K562 (cell line): ENCODE data around the gene PARD3. TPM values are rescaled to one million over a fixed set of nuclear protein-coding genes. Genes with fewer than 3 reads are reported as not detected.

Experiments
- ATAC-seq: fragments of 200-7000 bp; cut with Tn5 transposase; 3 replicates; pipeline ENCODE4 v1.9.1; 2020; ENCODE audit warnings: moderate library complexity
- BruUV-seq: library from RNA; stranded (reverse); fragments of 400-500 nt; replicated peaks from 2 replicates; lab custom pipeline; 2021; lab: Mats Ljungman, UMichigan
- CTCF ChIA-PET: fragments of 300-600 bp; formaldehyde crosslinking; extraction: SDS; loops from one replicate; lab custom pipeline; 2021; ENCODE audit warnings: low intra/inter-chr PET ratio; lab: Yijun Ruan, JAX
- POLR2A ChIA-PET: fragments of 300-600, 350-650 bp; sonication (Branson Sonifier 250); formaldehyde crosslinking; extraction: SDS; loops from one replicate; lab custom pipeline; 2021; ENCODE audit warnings: antibody characterized with exemption, inconsistent platforms; lab: Yijun Ruan, JAX
- DNase-seq, 4 experiments: peaks; one replicate each; pipeline versions ENCODE4 v3.0.0 to v3.0.0-alpha.2; 2011 to 2018; ENCODE audit warnings: low spot score in 3 of 4, mixed read lengths in 3 of 4; ENCODE audit errors: extremely low read depth in 1 of 4
- FAIRE-seq: peaks from 2 replicates; lab custom pipeline; 2011; peaks lifted over from hg19 to GRCh38; lab: Jason Lieb, UNC
- H2AFZ ChIP-seq: 2 replicates; pipeline ENCODE4 v1.6.0; 2011; ENCODE audit warnings: low read depth, low read length, control low read depth, inconsistent platforms
- H3K27ac ChIP-seq: fragments of 200-600 bp; 3 replicates; pipeline ENCODE4 v1.8.0; 2011; ENCODE audit warnings: low read depth, mild to moderate bottlenecking, control low read depth, inconsistent platforms, low read length, moderate library complexity, mixed read lengths; ENCODE audit errors: extremely low read depth
- H3K27me3 ChIP-seq, 2 experiments: fragments of 300-600 bp in 1 of 2; 2 replicates in 1 of 2; 3 replicates in 1 of 2; pipeline versions ENCODE4 v1.6.0 to v1.8.0; 2011; ENCODE audit warnings: inconsistent platforms in 2 of 2, low read length in 2 of 2, mild to moderate bottlenecking in 1 of 2, mixed read lengths in 1 of 2, moderate library complexity in 1 of 2; ENCODE audit not compliant: control insufficient read depth in 2 of 2, insufficient read depth in 2 of 2
- H3K36me3 ChIP-seq: fragments of 300-600 bp; 3 replicates; pipeline ENCODE4 v1.8.0; 2011; ENCODE audit warnings: mild to moderate bottlenecking, low read length, inconsistent platforms; ENCODE audit not compliant: control insufficient read depth, insufficient read depth
- H3K4me1 ChIP-seq, 2 experiments: fragments of 200-600 bp in 1 of 2; replicated peaks in 1 of 2; 2 replicates in 1 of 2; 3 replicates in 1 of 2; pipeline versions ENCODE4 v1.5.1 to v1.8.0; 2011; ENCODE audit warnings: inconsistent platforms in 2 of 2, low read length in 2 of 2, mild to moderate bottlenecking in 1 of 2, mixed read lengths in 1 of 2, moderate library complexity in 1 of 2; ENCODE audit not compliant: control insufficient read depth in 2 of 2, insufficient read depth in 2 of 2
- H3K4me2 ChIP-seq: 2 replicates; pipeline ENCODE4 v1.6.1; 2011; ENCODE audit warnings: low read length, control low read depth, inconsistent platforms, mixed read lengths; ENCODE audit not compliant: insufficient read depth
- H3K4me3 ChIP-seq: fragments of 200-600 bp; sonication (generic), shearing (Covaris generic); 2 replicates; pipeline ENCODE4 v1.5.1; 2016; ENCODE audit warnings: control low read depth, inconsistent platforms
- H3K79me2 ChIP-seq: fragments of 200-600 bp; 3 replicates; pipeline ENCODE4 v1.8.0; 2011; ENCODE audit warnings: low read length, inconsistent platforms; ENCODE audit not compliant: control insufficient read depth, insufficient read depth
- H3K9ac ChIP-seq, 2 experiments: 2 replicates each; pipeline versions ENCODE4 v1.6.0 to v1.6.1; 2011; ENCODE audit warnings: low read depth in 2 of 2, low read length in 2 of 2, control low read depth in 1 of 2, inconsistent platforms in 1 of 2, mild to moderate bottlenecking in 1 of 2, mixed read lengths in 1 of 2; ENCODE audit not compliant: insufficient read depth in 1 of 2
- H3K9me1 ChIP-seq: one replicate; pipeline ENCODE4 v1.6.0; 2011; ENCODE audit warnings: inconsistent platforms, mild to moderate bottlenecking, low read length, moderate library complexity; ENCODE audit not compliant: control insufficient read depth, insufficient read depth
- H3K9me3 ChIP-seq: replicated peaks from 2 replicates; pipeline ENCODE4 v1.5.1; 2011; ENCODE audit warnings: low read depth, low read length, inconsistent platforms; ENCODE audit not compliant: control insufficient read depth, insufficient read depth
- H4K20me1 ChIP-seq: replicated peaks from 2 replicates; pipeline ENCODE4 v1.6.1; 2011; ENCODE audit warnings: low read length, inconsistent platforms, mixed read lengths; ENCODE audit not compliant: control insufficient read depth, insufficient read depth
- ARHGAP35 ChIP-seq: fragments of 450-650 bp; IDR thresholded peaks from 2 replicates; pipeline ENCODE4 v1.6.1; 2018; ENCODE audit not compliant: partially characterized antibody
- CEBPG ChIP-seq, 3 experiments: fragments of 200-800 bp in 1 of 3; sonication (Bioruptor generic) in 1 of 3; sonication (generic) in 1 of 3; formaldehyde crosslinking in 1 of 3; IDR thresholded peaks in 2 of 3; conservative IDR thresholded peaks in 1 of 3; 2 replicates each; pipeline versions ENCODE4 v1.6.1 to v1.8.0; 2016 to 2022; ENCODE audit warnings: missing compliant biosample characterization in 2 of 3, missing genetic modification characterization in 2 of 3, mild to moderate bottlenecking in 1 of 3, missing genetic modification reagents in 1 of 3
- FUS ChIP-seq: fragments of 200-400 bp; formaldehyde crosslinking; optimal IDR thresholded peaks from 2 replicates; pipeline ENCODE3; 2017; ENCODE audit warnings: low read depth, low read length
- HMGN3 ChIP-seq: IDR thresholded peaks from 2 replicates; pipeline ENCODE4 v1.6.1; 2011; ENCODE audit warnings: borderline replicate concordance, low read depth, mild to moderate bottlenecking, mixed read lengths, low read length; ENCODE audit not compliant: insufficient read length; ENCODE audit errors: extremely low read depth
- HOMEZ ChIP-seq: fragments of 250-450 bp; sonication (Bioruptor Pico); IDR thresholded peaks from 2 replicates; pipeline ENCODE4 v1.4.0; 2020; ENCODE audit warnings: mild to moderate bottlenecking, moderate library complexity
- MTA2 ChIP-seq: fragments of 450-650 bp; IDR thresholded peaks from 2 replicates; pipeline ENCODE4 v1.6.1; 2016; ENCODE audit warnings: low read depth
- NCOR1 ChIP-seq: fragments of 450-650 bp; IDR thresholded peaks from 2 replicates; pipeline ENCODE4 v1.6.1; 2016; ENCODE audit warnings: mild to moderate bottlenecking, moderate library complexity
- SP2 ChIP-seq: IDR thresholded peaks from 2 replicates; pipeline ENCODE4 v1.6.1; 2011; ENCODE audit warnings: mild to moderate bottlenecking, low read depth, low read length, moderate library complexity; ENCODE audit not compliant: poor library complexity, severe bottlenecking; ENCODE audit errors: extremely low read depth
- SRF ChIP-seq, 2 experiments: fragments of 250-450, 450-650 bp in 1 of 2; sonication (Bioruptor Pico) in 1 of 2; sonication (generic) in 1 of 2; formaldehyde crosslinking; IDR thresholded peaks; 2 replicates each; pipeline versions ENCODE4 v1.5.0 to v1.5.1; 2020 to 2022; ENCODE audit warnings: mild to moderate bottlenecking in 1 of 2, missing genetic modification reagents in 1 of 2
- SRSF1 ChIP-seq: fragments of 200-400 bp; formaldehyde crosslinking; IDR thresholded peaks from 2 replicates; pipeline ENCODE4 v1.6.1; 2017; ENCODE audit warnings: mild to moderate bottlenecking, low read depth, low read length, moderate library complexity
- STAT6 ChIP-seq: sonication (generic); formaldehyde crosslinking; IDR thresholded peaks from 2 replicates; pipeline ENCODE4 v1.8.1; 2023; ENCODE audit warnings: mild to moderate bottlenecking, missing genetic modification reagents
- TCF3 ChIP-seq: sonication (generic); formaldehyde crosslinking; IDR thresholded peaks from 2 replicates; pipeline ENCODE4 v1.4.0; 2020; ENCODE audit warnings: mild to moderate bottlenecking, missing genetic modification reagents
- ZFX ChIP-seq: sonication (generic); formaldehyde crosslinking; IDR thresholded peaks from 2 replicates; pipeline ENCODE4 v1.8.0; 2022; ENCODE audit warnings: mild to moderate bottlenecking, missing genetic modification reagents, moderate library complexity
- WGBS: fragments of 100-300 bp; shearing (Covaris generic); methylation state at CpG from one replicate; pipeline ENCODE4 v1.1.6; 2016; ENCODE audit warnings: low coverage, mixed read lengths; ENCODE audit not compliant: insufficient coverage; ENCODE audit errors: missing lambda C conversion rate; 5-methylcytosine and 5-hydroxymethylcytosine counted together
- in situ Hi-C: fragments of 300-500 bp; cut with MboI; formaldehyde crosslinking; loops from 4 replicates; pipeline ENCODE4 v1.15.0; 2018; ENCODE audit warnings: inconsistent platforms, mixed read lengths
- intact Hi-C: fragments of 100-400 bp; cut with micrococcal nuclease; formaldehyde crosslinking; loops from 2 replicates; pipeline ENCODE4 v1.14.2; 2022
- polyA plus RNA-seq, 8 experiments: library from polyadenylated mRNA; depleted of rRNA in 4 of 8; stranded (reverse) in 5 of 8; unstranded in 3 of 8; fragments of >200 nt; fragmentation: Nextera tagmentation in 2 of 8; fragmentation: Illumina TruSeq in 1 of 8; extraction: Ambion mirVana in 2 of 8; extraction: Trizol in 1 of 8; gene quantifications; 2 replicates each; pipeline versions ENCODE4 v1.2.1 to v1.2.3, GENCODE V29; 2011 to 2014; ENCODE audit warnings: inconsistent platforms in 1 of 8, missing spikeins in 1 of 8
- total RNA-seq, 7 experiments: library from RNA; depleted of rRNA in 6 of 7; stranded (reverse); fragments of >200 nt in 6 of 7; fragmentation: Illumina TruSeq in 2 of 7; extraction: Trizol in 2 of 7; gene quantifications; 2 replicates each; pipeline versions ENCODE4 v1.2.1 to v1.2.3, GENCODE V29; 2011 to 2021; ENCODE audit warnings: low replicate concordance in 1 of 7

PARD3 gene
- total and polyA plus RNA-seq, 9 of the 15 experiments (the other 6 are each of a cell fraction or from before 2014, with no cell fraction given): 2.7 to 11.7 (median 7.7) TPM

- H3K4me3 ChIP-seq: no peak overlapping the region
- H3K9me1 ChIP-seq: no peaks in the 10 kb centered on the region
- H3K9ac ChIP-seq: no peak overlapping the region
- no peak overlapping the region for H2AFZ ChIP-seq
- CTCF ChIA-PET: interaction anchor here (0.7 kb wide), 1 partner anchor 1321 kb away, joined by 3 read pairs; no protein-coding TSS in a partner anchor
- no peaks in the 10 kb centered on the region for H3K9me3 ChIP-seq
- H3K4me1 ChIP-seq: no peaks in the 10 kb centered on the region
- no peak overlapping the region for H3K4me2 ChIP-seq
- in situ Hi-C loops: loop anchor here (25.0 kb wide), 1 partner anchor 805 kb away; no protein-coding TSS in a partner anchor
- no peaks in the 10 kb centered on the region for H3K36me3 ChIP-seq
- no peaks in the 10 kb centered on the region for H3K79me2 ChIP-seq
- no peak for FAIRE-seq
- H3K27ac ChIP-seq: no peak overlapping the region
- intact Hi-C loops: no loop called here
- POLR2A ChIA-PET: no interaction called here
- no peak for DNase-seq
- H3K27me3 ChIP-seq: 0 out of 5 replicates have a peak, but pooled peaks cover 0 to 4% of the 10 kb centered on the region in 2 experiments
- no peak for ATAC-seq
- no TSS peak for BruUV-seq
- 13% methylated on average over 9 of the region's 12 CpGs for WGBS
- H4K20me1 ChIP-seq: peaks cover 24% of the 10 kb centered on the region; the same call in 1 of the 2 replicates
- TF ChIP-seq SP2 (no peak), NCOR1 (no peak), SRF (CRISPR knock-in tag; IDR thresholded peaks at IDR 0.05) (no peak), CEBPG (CRISPR knock-in tag; IDR thresholded peaks at IDR 0.05) (no peak), CEBPG (tag; conservative IDR thresholded peaks at IDR 0.05 in 1 of 2, IDR thresholded peaks at IDR 0.05 in 1 of 2) (no peak), ARHGAP35 (no peak), FUS (no peak), ZFX (CRISPR knock-in tag) (no peak), SRSF1 (no peak), STAT6 (no peak), HOMEZ (CRISPR knock-in tag) (no peak), TCF3 (CRISPR knock-in tag) (no peak), MTA2 (no peak), HMGN3 (no peak)
Observed at GRCh38 chr10:34641913-34642558, 173.1 kb downstream of the PARD3 start.
